Calu3 (cell line): Measurements from ENCODE around the gene LMLN. TPM values are rescaled to one million over a fixed set of nuclear protein-coding genes. Genes with fewer than 3 reads are reported as not detected.

Experiments
- BruUV-seq: library from RNA; stranded (reverse); fragments of 400-500 nt; replicated peaks from 2 replicates; lab custom pipeline; 2021; lab: Mats Ljungman, UMichigan
- CTCF ChIA-PET: fragments of 300-600 bp; sonication (Branson Sonifier 250); formaldehyde crosslinking; loops from one replicate; lab custom pipeline; 2022; ENCODE audit warnings: antibody characterized with exemption; lab: Charles Lee
- DNase-seq: peaks from one replicate; pipeline ENCODE4 v3.0.0; 2022
- H3K27ac Mint-ChIP-seq: one replicate; pipeline ENCODE4 v1.8.0; 2022; ENCODE audit warnings: mixed read lengths; ENCODE audit not compliant: unreplicated experiment
- H3K27me3 Mint-ChIP-seq: one replicate; pipeline ENCODE4 v1.8.0; 2022; ENCODE audit warnings: mixed read lengths; ENCODE audit not compliant: unreplicated experiment
- H3K36me3 Mint-ChIP-seq: one replicate; pipeline ENCODE4 v1.8.0; 2022; ENCODE audit warnings: mild to moderate bottlenecking, moderate library complexity, mixed read lengths; ENCODE audit not compliant: insufficient read depth, unreplicated experiment
- H3K4me1 Mint-ChIP-seq: one replicate; pipeline ENCODE4 v1.8.0; 2022; ENCODE audit warnings: mild to moderate bottlenecking, low read depth, mixed read lengths; ENCODE audit not compliant: unreplicated experiment
- H3K4me3 Mint-ChIP-seq: one replicate; pipeline ENCODE4 v1.8.0; 2022; ENCODE audit warnings: mild to moderate bottlenecking, low read depth, moderate library complexity, mixed read lengths; ENCODE audit not compliant: unreplicated experiment
- H3K9me3 Mint-ChIP-seq: one replicate; pipeline ENCODE4 v1.8.0; 2022; ENCODE audit warnings: low read depth, mixed read lengths; ENCODE audit not compliant: unreplicated experiment
- intact Hi-C: fragments of 100-400 bp; cut with micrococcal nuclease; formaldehyde crosslinking; loops from one replicate; pipeline ENCODE4 v1.10.0; 2022; ENCODE audit not compliant: unreplicated experiment
- total RNA-seq: library from RNA; stranded (reverse); gene quantifications from 2 replicates; pipeline ENCODE4 v1.2.3, GENCODE V29; 2022
- TF ChIP-seq, protein P1 (sequence below): fragments of 200-600 bp; IDR thresholded peaks from one replicate; pipeline ENCODE4 v1.8.0; 2022; ENCODE audit warnings: antibody characterized with exemption; ENCODE audit not compliant: unreplicated experiment

Gene LMLN
- total RNA-seq, 1 experiment from 2014 or later, result 7.6 TPM

DNA sequence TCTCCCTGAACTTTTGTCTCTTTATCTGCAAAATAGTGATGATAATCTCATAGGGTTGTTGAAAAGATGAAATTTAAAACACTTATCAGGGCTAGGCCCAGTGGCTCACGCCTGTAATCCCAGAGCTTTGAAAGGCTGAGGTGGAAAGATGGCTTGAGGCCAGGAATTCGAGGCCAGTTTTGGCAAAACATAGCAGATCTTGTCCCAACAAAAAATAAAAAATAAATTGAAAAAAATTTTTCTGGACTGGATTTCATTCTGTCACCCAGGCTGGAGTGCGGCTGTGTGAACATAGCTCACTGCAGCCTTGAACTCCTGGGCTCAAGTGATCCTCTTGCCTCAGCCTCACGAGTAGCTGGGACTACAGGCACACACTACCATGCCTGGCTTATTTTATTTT, 29.6 kb downstream of the LMLN start:
- no peak overlapping the region for H3K27ac Mint-ChIP-seq
- no peak overlapping the region for H3K4me3 Mint-ChIP-seq
- intact Hi-C loops, result no loop called here
- no peaks in the 10 kb centered on the region for H3K36me3 Mint-ChIP-seq
- BruUV-seq, result no TSS peak
- H3K27me3 Mint-ChIP-seq, result no peaks in the 10 kb centered on the region
- no peaks in the 10 kb centered on the region for H3K9me3 Mint-ChIP-seq
- H3K4me1 Mint-ChIP-seq, result no peaks in the 10 kb centered on the region
- DNase-seq, result no peak
- TF ChIP-seq, protein P1, sequence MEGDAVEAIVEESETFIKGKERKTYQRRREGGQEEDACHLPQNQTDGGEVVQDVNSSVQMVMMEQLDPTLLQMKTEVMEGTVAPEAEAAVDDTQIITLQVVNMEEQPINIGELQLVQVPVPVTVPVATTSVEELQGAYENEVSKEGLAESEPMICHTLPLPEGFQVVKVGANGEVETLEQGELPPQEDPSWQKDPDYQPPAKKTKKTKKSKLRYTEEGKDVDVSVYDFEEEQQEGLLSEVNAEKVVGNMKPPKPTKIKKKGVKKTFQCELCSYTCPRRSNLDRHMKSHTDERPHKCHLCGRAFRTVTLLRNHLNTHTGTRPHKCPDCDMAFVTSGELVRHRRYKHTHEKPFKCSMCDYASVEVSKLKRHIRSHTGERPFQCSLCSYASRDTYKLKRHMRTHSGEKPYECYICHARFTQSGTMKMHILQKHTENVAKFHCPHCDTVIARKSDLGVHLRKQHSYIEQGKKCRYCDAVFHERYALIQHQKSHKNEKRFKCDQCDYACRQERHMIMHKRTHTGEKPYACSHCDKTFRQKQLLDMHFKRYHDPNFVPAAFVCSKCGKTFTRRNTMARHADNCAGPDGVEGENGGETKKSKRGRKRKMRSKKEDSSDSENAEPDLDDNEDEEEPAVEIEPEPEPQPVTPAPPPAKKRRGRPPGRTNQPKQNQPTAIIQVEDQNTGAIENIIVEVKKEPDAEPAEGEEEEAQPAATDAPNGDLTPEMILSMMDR, result no peak
- CTCF ChIA-PET, result no interaction called here

DNA sequence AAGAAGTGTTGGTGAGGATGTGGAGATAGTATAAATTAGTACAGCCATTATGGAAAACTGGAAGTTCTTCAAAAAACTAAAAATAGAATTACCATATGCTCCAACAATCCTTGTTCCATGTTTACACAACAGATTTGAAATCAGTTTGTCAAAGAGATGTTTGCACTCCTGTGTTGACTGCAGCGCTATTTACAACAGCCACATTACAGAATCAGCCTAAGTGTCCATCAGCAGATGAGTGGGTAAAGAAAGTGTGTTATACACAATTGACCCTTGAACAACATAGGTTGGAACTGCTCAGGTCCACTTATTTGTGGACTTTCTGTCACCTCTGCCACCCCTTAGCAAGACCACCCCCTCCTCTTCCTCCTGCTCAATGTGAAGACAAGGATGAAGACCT, 34.7 kb downstream of the LMLN start:
- TF ChIP-seq, protein P1, result no peak
- Mint-ChIP-seq H3K4me3 (no peak overlapping the region), H3K27ac (no peak overlapping the region), H3K4me1 (no peaks in the 10 kb centered on the region), H3K27me3 (no peaks in the 10 kb centered on the region), H3K36me3 (no peaks in the 10 kb centered on the region), H3K9me3 (no peaks in the 10 kb centered on the region)
- DNase-seq, result no peak
- CTCF ChIA-PET, result no interaction called here
- BruUV-seq, result no TSS peak
- intact Hi-C loops, result no loop called here

GRCh38 chr3:197996855-197997254, 36.8 kb downstream of the LMLN start:
- BruUV-seq, result no TSS peak
- Mint-ChIP-seq H3K4me1 (no peaks in the 10 kb centered on the region), H3K9me3 (no peaks in the 10 kb centered on the region), H3K27ac (no peak overlapping the region), H3K36me3 (no peaks in the 10 kb centered on the region), H3K27me3 (no peaks in the 10 kb centered on the region), H3K4me3 (no peak overlapping the region)
- CTCF ChIA-PET, result no interaction called here
- intact Hi-C loops, result no loop called here
- DNase-seq, result no peak
- TF ChIP-seq, protein P1, result no peak

DNA sequence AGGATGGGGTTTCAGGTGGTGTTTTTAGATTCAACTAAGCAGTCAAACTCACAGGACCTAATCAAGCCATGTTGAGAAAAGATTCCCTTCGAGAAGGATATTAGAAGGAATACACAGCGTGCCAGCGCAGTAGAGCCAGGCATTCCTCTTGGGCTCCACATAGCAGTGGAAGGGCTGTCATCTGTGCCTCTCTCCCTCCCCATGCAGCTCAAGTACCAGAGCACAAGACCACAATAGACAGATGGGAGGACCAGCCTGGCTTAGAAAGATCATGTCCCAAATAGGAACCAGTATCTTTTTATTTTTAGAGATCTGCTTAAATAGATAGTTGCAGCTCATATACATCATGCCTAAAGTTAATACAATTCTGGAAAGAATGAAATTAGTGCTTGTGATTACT, 37.9 kb downstream of the LMLN start:
- no peak overlapping the region for H3K27ac Mint-ChIP-seq
- no TSS peak for BruUV-seq
- no peaks in the 10 kb centered on the region for H3K36me3 Mint-ChIP-seq
- CTCF ChIA-PET, result no interaction called here
- TF ChIP-seq, protein P1, result no peak
- no peaks in the 10 kb centered on the region for H3K27me3 Mint-ChIP-seq
- no peak for DNase-seq
- H3K4me3 Mint-ChIP-seq, result no peak overlapping the region
- H3K9me3 Mint-ChIP-seq, result no peaks in the 10 kb centered on the region
- no peaks in the 10 kb centered on the region for H3K4me1 Mint-ChIP-seq
- intact Hi-C loops, result no loop called here
